OCI-LY7 (cell line): ENCODE measurements around the gene RPS15. TPM values are rescaled to one million over a fixed set of nuclear protein-coding genes. Genes with fewer than 3 reads are reported as not detected.

Experiments
- BruUV-seq: library from RNA; stranded (reverse); fragments of 400-500 nt; replicated peaks from 2 replicates; lab custom pipeline; 2021; lab: Mats Ljungman, UMichigan
- CTCF ChIA-PET: fragments of 300-600 bp; sonication (Branson Sonifier 250); formaldehyde crosslinking; loops from one replicate; lab custom pipeline; 2022; ENCODE audit warnings: antibody characterized with exemption; ENCODE audit not compliant: unreplicated experiment; lab: Charles Lee
- POLR2A ChIA-PET: fragments of 300-600 bp; sonication (Branson Sonifier 250); formaldehyde crosslinking; loops from one replicate; lab custom pipeline; 2022; ENCODE audit warnings: antibody characterized with exemption; lab: Charles Lee
- DNase-seq: peaks from one replicate; pipeline ENCODE4 v3.0.0-alpha.2; 2015; ENCODE audit warnings: low spot score
- H2AFZ ChIP-seq: fragments of 200-600 bp; sonication (generic), shearing (Covaris generic); 2 replicates; pipeline ENCODE4 v1.6.1; 2014; ENCODE audit warnings: mild to moderate bottlenecking, antibody characterized with exemption, low read length, moderate library complexity
- H3K27ac ChIP-seq: fragments of 200-600 bp; sonication (generic); 2 replicates; pipeline ENCODE4 v1.5.1; 2014; ENCODE audit warnings: mixed run types, low read depth, mild to moderate bottlenecking, moderate library complexity, low read length, inconsistent platforms; ENCODE audit not compliant: poor library complexity, severe bottlenecking
- H3K36me3 ChIP-seq: fragments of 200-600 bp; sonication (generic); 2 replicates; pipeline ENCODE4 v1.6.1; 2014; ENCODE audit warnings: mild to moderate bottlenecking, antibody characterized with exemption, low read length, moderate library complexity, mixed read lengths; ENCODE audit not compliant: insufficient read depth
- H3K4me1 ChIP-seq: fragments of 200-600 bp; sonication (generic); 2 replicates; pipeline ENCODE4 v1.5.1; 2014; ENCODE audit warnings: mild to moderate bottlenecking, low read length; ENCODE audit not compliant: insufficient read depth, poor library complexity, severe bottlenecking
- H3K4me2 ChIP-seq: fragments of 200-600 bp; sonication (generic); 2 replicates; pipeline ENCODE4 v1.6.1; 2014; ENCODE audit warnings: mild to moderate bottlenecking, low read length
- H3K4me3 ChIP-seq: fragments of 200-600 bp; sonication (generic); 2 replicates; pipeline ENCODE4 v1.5.1; 2014; ENCODE audit warnings: mild to moderate bottlenecking, low read depth, low read length; ENCODE audit not compliant: poor library complexity, severe bottlenecking
- H3K79me2 ChIP-seq: fragments of 200-600 bp; sonication (generic); 2 replicates; pipeline ENCODE4 v1.6.1; 2016; ENCODE audit warnings: low read depth, mild to moderate bottlenecking, low read length, moderate library complexity, mixed read lengths; ENCODE audit not compliant: insufficient read depth
- H3K9me2 ChIP-seq: fragments of 200-600 bp; sonication (generic); 2 replicates; pipeline ENCODE4 v1.6.1; 2016; ENCODE audit warnings: mild to moderate bottlenecking, low read length, mixed read lengths; ENCODE audit not compliant: insufficient read depth
- H3K9me3 ChIP-seq: fragments of 200-600 bp; sonication (generic); 2 replicates; pipeline ENCODE4 v1.6.1; 2014; ENCODE audit warnings: mild to moderate bottlenecking, mixed run types, low read length, mixed read lengths
- H4K20me1 ChIP-seq: fragments of 200-600 bp; sonication (generic); 2 replicates; pipeline ENCODE4 v1.6.1; 2014; ENCODE audit warnings: mild to moderate bottlenecking, antibody characterized with exemption, low read length, moderate library complexity, mixed read lengths; ENCODE audit not compliant: insufficient read depth
- CTCF ChIP-seq: fragments of 200-600 bp; sonication (generic); conservative IDR thresholded peaks from 2 replicates; pipeline ENCODE4 v1.5.1; 2014; ENCODE audit warnings: mild to moderate bottlenecking, antibody characterized with exemption, low read length, moderate library complexity, mixed read lengths
- EZH2phosphoT487 ChIP-seq: fragments of 200-600 bp; sonication (generic); IDR thresholded peaks from 2 replicates; pipeline ENCODE4 v1.6.1; 2018; ENCODE audit warnings: low read depth, borderline replicate concordance, mild to moderate bottlenecking, mixed run types, antibody characterized with exemption, low read length, moderate library complexity, mixed read lengths
- intact Hi-C: fragments of 100-400 bp; cut with micrococcal nuclease; formaldehyde crosslinking; loops from one replicate; pipeline ENCODE4 v1.10.0; 2022; ENCODE audit not compliant: unreplicated experiment
- total RNA-seq, 2 experiments: library from RNA; depleted of rRNA in 1 of 2; stranded (reverse); fragments of >200 nt in 1 of 2; shearing (Covaris generic) in 1 of 2; gene quantifications; 2 replicates each; pipeline ENCODE4 v1.2.3, GENCODE V29; 2014 to 2022

Gene RPS15
- total RNA-seq, 2 experiments from 2014 or later, result 1,860 to 2,068 TPM

GRCh38 chr19:1426736-1427135 is 11.5 kb upstream of the RPS15 start:
- Histone ChIP-seq H3K36me3 (peaks cover 92% of the 10 kb centered on the region), H3K9me3 (no peaks in the 10 kb centered on the region), H3K9me2 (no peaks in the 10 kb centered on the region), H3K79me2 (no peaks in the 10 kb centered on the region), H3K4me2 (no peak overlapping the region), H3K4me3 (no peak overlapping the region), H2AFZ (no peak overlapping the region), H3K4me1 (no peaks in the 10 kb centered on the region), H4K20me1 (peaks cover 9% of the 10 kb centered on the region; the same call in 1 of the 2 replicates), H3K27ac (no peak overlapping the region)
- intact Hi-C loops, result no loop called here
- no peak for DNase-seq
- TF ChIP-seq CTCF, result no peak
- CTCF ChIA-PET, result no interaction called here
- BruUV-seq, result no TSS peak
- POLR2A ChIA-PET, result no interaction called here

GRCh38 chr19:1427221-1427920 is 10.8 kb upstream of the RPS15 start:
- POLR2A ChIA-PET, result no interaction called here
- DNase-seq, result no peak
- H3K9me2 ChIP-seq, result no peaks in the 10 kb centered on the region
- no peak overlapping the region for H2AFZ ChIP-seq
- H3K79me2 ChIP-seq, result no peaks in the 10 kb centered on the region
- H3K36me3 ChIP-seq, result peaks cover 92% of the 10 kb centered on the region
- TF ChIP-seq CTCF, result no peak
- TF ChIP-seq EZH2phosphoT487, result no peak
- no TSS peak for BruUV-seq
- no peaks in the 10 kb centered on the region for H3K4me1 ChIP-seq
- CTCF ChIA-PET, result no interaction called here
- H3K4me3 ChIP-seq, result no peak overlapping the region
- H3K4me2 ChIP-seq, result no peak overlapping the region
- H3K27ac ChIP-seq, result no peak overlapping the region
- H4K20me1 ChIP-seq, result peaks cover 9% of the 10 kb centered on the region; the same call in 1 of the 2 replicates
- no peaks in the 10 kb centered on the region for H3K9me3 ChIP-seq
- intact Hi-C loops, result no loop called here

GRCh38 chr19:1428738-1429391 is 9.3 kb upstream of the RPS15 start:
- H4K20me1 ChIP-seq, result peaks cover 9% of the 10 kb centered on the region; the same call in 1 of the 2 replicates

More at GRCh38 chr19:1428738-1429391, 9.3 kb upstream of the RPS15 start:
- no peak overlapping the region for H3K4me2 ChIP-seq
- no peaks in the 10 kb centered on the region for H3K79me2 ChIP-seq
- ChIA-PET CTCF (no interaction called here), POLR2A (interaction anchor here (1.0 kb wide), 1 partner anchor 83 kb away, joined by 5 read pairs; no protein-coding TSS in a partner anchor)
- H3K9me2 ChIP-seq, result no peaks in the 10 kb centered on the region
- BruUV-seq, result no TSS peak
- H3K9me3 ChIP-seq, result no peaks in the 10 kb centered on the region
- peaks cover 92% of the 10 kb centered on the region for H3K36me3 ChIP-seq
- H2AFZ ChIP-seq, result no peak overlapping the region
- TF ChIP-seq CTCF (no peak), EZH2phosphoT487 (no peak)
- H3K4me3 ChIP-seq, result no peak overlapping the region
- H3K4me1 ChIP-seq, result no peaks in the 10 kb centered on the region
- H3K27ac ChIP-seq, result no peak overlapping the region
- DNase-seq, result no peak
- intact Hi-C loops, result no loop called here
